Ishikawa (cell line): ENCODE results near the gene WDR81.

Source experiments
- CEBPB ChIP-seq: IDR thresholded peaks from 2 replicates; pipeline ENCODE4 v1.6.1; 2012
- CREB1 ChIP-seq: IDR thresholded peaks from 2 replicates; pipeline ENCODE4 v1.6.1; 2012; ENCODE audit warnings: low read depth
- EGR1 ChIP-seq: IDR thresholded peaks from 2 replicates; pipeline ENCODE4 v1.6.1; 2012
- EP300 ChIP-seq: IDR thresholded peaks from 2 replicates; pipeline ENCODE4 v1.6.1; 2012; ENCODE audit warnings: borderline replicate concordance
- FOXM1 ChIP-seq: IDR thresholded peaks from 2 replicates; pipeline ENCODE4 v1.6.1; 2012; ENCODE audit warnings: low read depth, borderline replicate concordance
- NFIC ChIP-seq: IDR thresholded peaks from 2 replicates; pipeline ENCODE4 v1.6.1; 2012
- RAD21 ChIP-seq: IDR thresholded peaks from 2 replicates; pipeline ENCODE4 v1.6.1; 2012; ENCODE audit warnings: low read depth
- TAF1 ChIP-seq: IDR thresholded peaks from 2 replicates; pipeline ENCODE4 v1.6.1; 2012; ENCODE audit warnings: low read depth, mild to moderate bottlenecking
- TCF12 ChIP-seq: IDR thresholded peaks from 2 replicates; pipeline ENCODE4 v1.6.1; 2012; ENCODE audit warnings: low read depth
- TEAD4 ChIP-seq: IDR thresholded peaks from 2 replicates; pipeline ENCODE4 v1.6.1; 2012
- YY1 ChIP-seq: IDR thresholded peaks from 2 replicates; pipeline ENCODE4 v1.6.1; 2012; ENCODE audit warnings: low read depth
- ZBTB7A ChIP-seq: IDR thresholded peaks from 2 replicates; pipeline ENCODE4 v1.6.1; 2012; ENCODE audit warnings: low read depth
- TF ChIP-seq, protein P1 (sequence below): IDR thresholded peaks from 2 replicates; pipeline ENCODE4 v1.6.1; 2012; ENCODE audit warnings: low read depth, mild to moderate bottlenecking
- TF ChIP-seq, protein P2 (sequence below): IDR thresholded peaks from 2 replicates; pipeline ENCODE4 v1.6.1; 2012
- TF ChIP-seq, protein P3 (sequence below): IDR thresholded peaks from 2 replicates; pipeline ENCODE4 v1.6.1; 2012

Gene WDR81

GRCh38 chr17:1690544-1691221, 33.8 kb upstream of the WDR81 start:
- TF ChIP-seq TCF12 = no peak
- no peak for TF ChIP-seq YY1
- TF ChIP-seq, protein P1, sequence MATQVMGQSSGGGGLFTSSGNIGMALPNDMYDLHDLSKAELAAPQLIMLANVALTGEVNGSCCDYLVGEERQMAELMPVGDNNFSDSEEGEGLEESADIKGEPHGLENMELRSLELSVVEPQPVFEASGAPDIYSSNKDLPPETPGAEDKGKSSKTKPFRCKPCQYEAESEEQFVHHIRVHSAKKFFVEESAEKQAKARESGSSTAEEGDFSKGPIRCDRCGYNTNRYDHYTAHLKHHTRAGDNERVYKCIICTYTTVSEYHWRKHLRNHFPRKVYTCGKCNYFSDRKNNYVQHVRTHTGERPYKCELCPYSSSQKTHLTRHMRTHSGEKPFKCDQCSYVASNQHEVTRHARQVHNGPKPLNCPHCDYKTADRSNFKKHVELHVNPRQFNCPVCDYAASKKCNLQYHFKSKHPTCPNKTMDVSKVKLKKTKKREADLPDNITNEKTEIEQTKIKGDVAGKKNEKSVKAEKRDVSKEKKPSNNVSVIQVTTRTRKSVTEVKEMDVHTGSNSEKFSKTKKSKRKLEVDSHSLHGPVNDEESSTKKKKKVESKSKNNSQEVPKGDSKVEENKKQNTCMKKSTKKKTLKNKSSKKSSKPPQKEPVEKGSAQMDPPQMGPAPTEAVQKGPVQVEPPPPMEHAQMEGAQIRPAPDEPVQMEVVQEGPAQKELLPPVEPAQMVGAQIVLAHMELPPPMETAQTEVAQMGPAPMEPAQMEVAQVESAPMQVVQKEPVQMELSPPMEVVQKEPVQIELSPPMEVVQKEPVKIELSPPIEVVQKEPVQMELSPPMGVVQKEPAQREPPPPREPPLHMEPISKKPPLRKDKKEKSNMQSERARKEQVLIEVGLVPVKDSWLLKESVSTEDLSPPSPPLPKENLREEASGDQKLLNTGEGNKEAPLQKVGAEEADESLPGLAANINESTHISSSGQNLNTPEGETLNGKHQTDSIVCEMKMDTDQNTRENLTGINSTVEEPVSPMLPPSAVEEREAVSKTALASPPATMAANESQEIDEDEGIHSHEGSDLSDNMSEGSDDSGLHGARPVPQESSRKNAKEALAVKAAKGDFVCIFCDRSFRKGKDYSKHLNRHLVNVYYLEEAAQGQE = no peak
- TF ChIP-seq ZBTB7A = no peak
- TF ChIP-seq EGR1 = no peak
- TF ChIP-seq CEBPB = no peak
- no peak for TF ChIP-seq FOXM1
- TF ChIP-seq, protein P2, sequence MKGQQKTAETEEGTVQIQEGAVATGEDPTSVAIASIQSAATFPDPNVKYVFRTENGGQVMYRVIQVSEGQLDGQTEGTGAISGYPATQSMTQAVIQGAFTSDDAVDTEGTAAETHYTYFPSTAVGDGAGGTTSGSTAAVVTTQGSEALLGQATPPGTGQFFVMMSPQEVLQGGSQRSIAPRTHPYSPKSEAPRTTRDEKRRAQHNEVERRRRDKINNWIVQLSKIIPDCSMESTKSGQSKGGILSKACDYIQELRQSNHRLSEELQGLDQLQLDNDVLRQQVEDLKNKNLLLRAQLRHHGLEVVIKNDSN = no peak
- TF ChIP-seq TEAD4 = no peak
- TF ChIP-seq RAD21 = no peak
- TF ChIP-seq, protein P3, sequence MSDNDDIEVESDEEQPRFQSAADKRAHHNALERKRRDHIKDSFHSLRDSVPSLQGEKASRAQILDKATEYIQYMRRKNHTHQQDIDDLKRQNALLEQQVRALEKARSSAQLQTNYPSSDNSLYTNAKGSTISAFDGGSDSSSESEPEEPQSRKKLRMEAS = no peak
- no peak for TF ChIP-seq TAF1
- no peak for TF ChIP-seq NFIC
- no peak for TF ChIP-seq CREB1
- TF ChIP-seq EP300 = no peak

GRCh38 chr17:1693339-1693738, 31.2 kb upstream of the WDR81 start:
- TF ChIP-seq CREB1 = no peak
- TF ChIP-seq YY1 = no peak
- TF ChIP-seq ZBTB7A = no peak
- no peak for TF ChIP-seq CEBPB
- TF ChIP-seq TAF1 = no peak
- TF ChIP-seq FOXM1 = no peak
- no peak for TF ChIP-seq TEAD4
- TF ChIP-seq RAD21 = no peak
- no peak for TF ChIP-seq EGR1
- no peak for TF ChIP-seq EP300
- TF ChIP-seq TCF12 = no peak
- TF ChIP-seq, protein P2 = no peak
- no peak for TF ChIP-seq NFIC
- TF ChIP-seq, protein P1 = no peak
- TF ChIP-seq, protein P3 = no peak

DNA sequence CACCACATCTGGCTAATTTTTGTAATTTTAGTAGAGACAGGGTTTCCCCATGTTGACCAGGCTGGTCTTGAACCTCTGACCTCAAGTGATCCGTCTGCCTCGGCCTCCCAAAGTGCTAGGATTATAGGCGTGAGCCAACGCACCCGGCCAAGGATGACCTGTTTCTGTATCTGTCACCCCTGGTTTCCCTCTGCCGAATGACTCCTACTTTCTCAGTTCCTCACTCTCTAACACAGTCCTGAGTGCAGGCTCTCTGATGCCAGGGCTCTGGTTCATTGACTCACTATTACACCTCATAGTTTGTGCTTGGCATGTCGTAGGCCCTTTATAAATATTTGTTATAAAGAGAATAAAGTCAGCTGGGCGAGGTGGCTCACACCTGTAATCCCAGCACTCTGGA, 29.1 kb upstream of the WDR81 start:
- TF ChIP-seq EP300 (no peak), FOXM1 (no peak)

GRCh38 chr17:1697681-1698080, 26.8 kb upstream of the WDR81 start:
- TF ChIP-seq FOXM1 (no peak), ZBTB7A (no peak), EP300 (no peak), CEBPB (no peak), CREB1 (no peak), RAD21 (no peak), TCF12 (no peak), NFIC (no peak), TEAD4 (no peak), YY1 (no peak), EGR1 (no peak), TAF1 (no peak)
- TF ChIP-seq, protein P1 = no peak
- TF ChIP-seq, protein P3 = no peak
- TF ChIP-seq, protein P2 = no peak
